ENCODE data around the gene KIF5A.

The KIF5A gene

GRCh38 chr12:57593187-57593586 is 43.3 kb downstream of the KIF5A start:
- no peak for TF ChIP-seq CTCF (conservative IDR thresholded peaks at IDR 0.05; ENCODE audit: low read depth)
- DNase-seq (ENCODE audit: low spot score): no peak
- ChIA-PET POLR2A (ENCODE audit: low non-redundant PET) (interaction anchor here (0.6 kb wide), 2 partner anchors 72 to 144 kb away, joined by 3 to 7 read pairs; no protein-coding TSS in a partner anchor), CTCF (interaction anchor here (1.9 to 3.3 kb wide), 2 partner anchors 10 to 39 kb away, joined by 13 to 26 read pairs; partner anchors contain the start of gene B4GALNT1)
- no peak overlapping the region for H3K27ac ChIP-seq

- no peak for DNase-seq (ENCODE audit: low spot score)
- ChIA-PET POLR2A (ENCODE audit: low non-redundant PET) (no interaction called here), CTCF (interaction anchor here (0.9 to 1.1 kb wide), 4 partner anchors 16 to 22 kb away, joined by 3 to 7 read pairs (median 4); no protein-coding TSS in a partner anchor)
- no peak for TF ChIP-seq CTCF (conservative IDR thresholded peaks at IDR 0.05; ENCODE audit: low read depth)
- H3K27ac ChIP-seq: no peak overlapping the region
Measured at GRCh38 chr12:57600395-57600794, 50.6 kb downstream of the KIF5A start.

- ChIA-PET CTCF (no interaction called here), POLR2A (ENCODE audit: low non-redundant PET) (no interaction called here)
- TF ChIP-seq CTCF (conservative IDR thresholded peaks at IDR 0.05; ENCODE audit: low read depth): no peak
- H3K27ac ChIP-seq: no peak overlapping the region
- no peak for DNase-seq (ENCODE audit: low spot score)
Measured at GRCh38 chr12:57602544-57602943, 52.7 kb downstream of the KIF5A start.

GRCh38 chr12:57603324-57603723 is 53.5 kb downstream of the KIF5A start:
- no peak for DNase-seq (ENCODE audit: low spot score)
- ChIA-PET CTCF (interaction anchor here (0.6 to 1.0 kb wide), 4 partner anchors 17 to 391 kb away, joined by 3 to 6 read pairs (median 4); no protein-coding TSS in a partner anchor), POLR2A (ENCODE audit: low non-redundant PET) (no interaction called here)
- peak overlapping the region; percentile 45; the same call in 1 of the 2 replicates for H3K27ac ChIP-seq
- TF ChIP-seq CTCF (conservative IDR thresholded peaks at IDR 0.05; ENCODE audit: low read depth): no peak

- no peak for TF ChIP-seq CTCF (conservative IDR thresholded peaks at IDR 0.05; ENCODE audit: low read depth)
- POLR2A ChIA-PET (ENCODE audit: low non-redundant PET): interaction anchor here (0.6 kb wide), 1 partner anchor 308 kb away, joined by 4 read pairs; no protein-coding TSS in a partner anchor
- no peak for DNase-seq (ENCODE audit: low spot score)
- CTCF ChIA-PET: interaction anchor here (0.6 to 1.0 kb wide), 4 partner anchors 16 to 390 kb away, joined by 3 to 6 read pairs (median 4); no protein-coding TSS in a partner anchor
- peak overlapping the region; percentile 72 for H3K27ac ChIP-seq
Measured at GRCh38 chr12:57603815-57604453, 54.1 kb downstream of the KIF5A start.

- ChIA-PET CTCF (interaction anchor here (0.6 to 1.0 kb wide), 2 partner anchors 21 to 51 kb away, joined by 5 to 7 read pairs; no protein-coding TSS in a partner anchor), POLR2A (ENCODE audit: low non-redundant PET) (interaction anchor here (0.6 kb wide), 1 partner anchor 308 kb away, joined by 4 read pairs; no protein-coding TSS in a partner anchor)
- peak within 1 kb of the TSS; percentile 72 for H3K27ac ChIP-seq
- TF ChIP-seq CTCF (conservative IDR thresholded peaks at IDR 0.05; ENCODE audit: low read depth): no peak
- no peak for DNase-seq (ENCODE audit: low spot score)
Measured at GRCh38 chr12:57604454-57604991, 54.7 kb downstream of the KIF5A start, which contains the start of gene DTX3. DTX3 (plus strand) TSS chr12:57604824; CDS start chr12:57606518, 1,694 bp downstream.

Measured in RWPE1 (cell line).